ENCODE results near the gene CYTH4.

Gene CYTH4

GRCh38 chr22:37273126-37273845 is 9.0 kb upstream of the CYTH4 start:
- no peak for DNase-seq

DNA sequence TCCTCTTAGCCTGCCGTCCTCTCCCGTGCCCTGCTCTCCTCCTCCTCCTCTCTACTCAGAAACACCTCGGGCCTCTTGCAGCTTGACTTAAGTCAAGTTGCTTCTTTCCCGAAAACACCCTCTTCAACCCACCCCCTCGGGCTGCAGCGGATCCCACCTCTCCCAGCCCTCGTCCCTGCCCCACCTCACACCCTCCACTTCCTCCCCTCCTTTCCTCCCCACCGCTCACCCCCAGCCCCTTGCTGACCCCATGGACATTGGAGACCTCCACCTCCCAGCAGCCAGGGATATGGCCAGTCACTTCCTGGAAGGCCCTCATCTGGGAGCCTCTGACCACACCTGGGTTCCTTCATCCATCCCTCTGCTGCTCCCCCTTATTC is 8.5 kb upstream of the CYTH4 start:
- no peak for DNase-seq

DNA sequence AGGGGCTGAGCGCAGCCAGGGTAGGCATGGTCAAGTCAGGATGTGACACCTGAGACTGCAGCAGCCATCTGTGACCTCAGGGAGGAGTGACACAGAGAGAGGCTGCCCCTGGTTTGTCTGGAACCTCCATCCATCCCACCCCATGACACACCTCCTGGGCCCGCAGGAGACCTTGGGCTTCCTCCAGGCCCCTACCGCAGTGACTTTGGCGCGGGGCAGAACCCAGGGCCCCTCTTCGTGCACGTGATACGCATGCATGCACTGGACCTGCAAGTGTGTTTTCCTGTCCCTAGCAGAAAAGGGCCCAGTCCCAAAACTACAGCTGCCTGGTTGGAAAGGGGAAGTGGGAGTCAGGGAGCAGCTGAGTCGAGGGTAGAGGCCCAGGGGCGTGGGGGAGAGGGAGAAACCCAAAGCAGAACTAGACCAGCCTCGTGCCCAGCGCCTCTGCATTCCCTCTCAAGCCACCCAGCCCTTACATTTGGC is 7.9 kb upstream of the CYTH4 start:
- no peak for DNase-seq

DNA sequence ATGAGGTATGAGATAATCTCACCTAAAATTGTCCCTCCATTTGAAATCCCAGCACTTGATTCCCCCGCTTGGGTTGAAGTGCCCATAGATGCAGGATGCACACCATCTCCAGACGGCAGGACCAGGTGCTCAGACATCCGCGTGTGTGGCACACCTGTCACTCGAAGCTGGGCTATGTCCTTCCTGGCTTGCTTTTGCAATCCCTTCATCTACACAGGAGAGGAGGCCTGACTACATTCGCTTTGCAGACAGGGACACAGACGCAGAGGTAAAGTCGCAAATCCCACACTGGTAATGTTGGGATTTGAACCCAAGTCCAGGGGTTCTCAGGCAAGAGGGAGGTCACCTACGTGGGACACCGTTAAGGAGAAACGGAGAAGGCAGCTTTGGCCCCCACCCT is 7.2 kb upstream of the CYTH4 start:
- no peak for DNase-seq

- DNase-seq = no peak
These were observed 6.7 kb upstream of the CYTH4 start for GRCh38 chr22:37275622-37276021.

DNA sequence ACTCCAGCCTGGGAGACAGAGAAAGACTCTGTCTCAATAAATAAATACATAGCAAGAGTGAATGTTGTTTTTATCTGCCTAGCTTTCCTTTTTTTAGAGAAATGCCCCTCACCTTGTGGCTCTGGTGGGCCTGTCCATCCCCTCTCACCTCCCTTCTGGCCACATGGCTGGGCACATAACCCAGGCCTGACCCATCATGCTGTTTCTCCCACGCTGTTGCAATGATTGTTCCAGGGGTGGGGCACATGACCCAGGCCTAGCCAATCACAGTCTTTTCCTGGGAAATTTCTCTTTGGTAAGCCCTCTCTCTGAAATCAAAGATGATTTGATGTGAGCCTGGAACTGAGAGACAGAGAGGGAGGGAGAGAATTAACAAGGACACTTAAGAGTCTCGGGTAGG is 5.5 kb upstream of the CYTH4 start:
- DNase-seq = no peak

GRCh38 chr22:37277384-37277783 is 4.9 kb upstream of the CYTH4 start:
- DNase-seq = no peak

GRCh38 chr22:37278261-37278660 is 4.0 kb upstream of the CYTH4 start:
- no peak for DNase-seq

GRCh38 chr22:37279331-37280181 is 2.8 kb upstream of the CYTH4 start:
- no peak for DNase-seq

DNA sequence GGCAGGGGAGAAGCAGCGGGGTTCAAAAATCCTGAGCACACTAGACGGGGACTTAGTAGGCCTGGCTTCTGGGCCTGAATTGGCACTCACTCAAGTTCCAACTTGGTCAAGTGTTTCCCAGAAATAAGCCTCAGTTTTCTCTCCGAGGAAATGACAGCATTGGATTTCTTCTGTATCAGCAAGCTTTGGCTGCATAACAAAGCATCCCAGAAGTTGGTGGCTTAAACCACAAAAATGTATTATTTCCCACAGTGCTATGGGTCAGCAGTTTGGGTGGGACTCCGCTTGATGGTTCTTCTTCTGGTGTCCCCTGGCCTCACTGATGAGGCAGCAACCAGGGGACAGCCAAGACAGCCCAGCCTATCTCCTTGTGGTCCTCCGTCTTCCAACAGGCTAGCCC is 1.6 kb upstream of the CYTH4 start:
- DNase-seq = no peak

- DNase-seq = no peak
These were observed 1.1 kb upstream of the CYTH4 start for GRCh38 chr22:37281195-37281594.

DNA sequence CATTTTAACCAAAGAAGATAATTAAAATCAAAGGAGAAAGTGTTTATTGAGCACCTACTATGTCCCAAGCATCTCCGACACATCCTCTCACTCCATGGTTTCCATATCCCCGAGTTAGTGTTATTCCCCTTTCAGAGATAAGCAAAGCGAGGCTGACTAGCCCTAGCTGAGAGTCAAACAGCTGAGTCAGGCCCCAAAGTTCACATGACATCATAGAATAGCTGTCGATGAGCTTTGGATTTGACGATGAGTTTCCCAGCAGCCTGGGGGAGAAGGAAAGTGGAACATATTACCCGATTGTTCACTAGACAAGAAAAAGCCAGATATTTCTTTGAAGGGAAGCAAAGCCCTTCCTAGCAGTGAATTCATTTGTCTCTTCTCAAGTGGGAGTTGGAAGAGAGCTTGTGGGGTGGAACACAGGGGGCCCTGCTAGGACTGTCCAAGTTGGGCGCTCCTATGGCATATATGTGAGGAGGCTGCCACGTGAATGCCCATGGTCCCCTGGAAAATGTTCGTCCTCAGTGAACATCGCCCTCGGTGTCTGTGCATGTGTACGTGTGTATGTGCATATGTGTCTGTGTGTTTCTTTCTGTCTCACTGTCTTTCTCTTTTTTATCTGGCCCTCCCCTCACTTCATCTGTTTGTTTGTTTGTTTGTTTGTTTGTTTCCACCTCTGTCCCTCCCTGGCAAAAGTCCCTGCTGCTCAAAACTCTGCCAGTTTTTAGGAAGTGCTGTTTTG is 493 bp upstream of the CYTH4 start:
- DNase-seq = no peak

DNA sequence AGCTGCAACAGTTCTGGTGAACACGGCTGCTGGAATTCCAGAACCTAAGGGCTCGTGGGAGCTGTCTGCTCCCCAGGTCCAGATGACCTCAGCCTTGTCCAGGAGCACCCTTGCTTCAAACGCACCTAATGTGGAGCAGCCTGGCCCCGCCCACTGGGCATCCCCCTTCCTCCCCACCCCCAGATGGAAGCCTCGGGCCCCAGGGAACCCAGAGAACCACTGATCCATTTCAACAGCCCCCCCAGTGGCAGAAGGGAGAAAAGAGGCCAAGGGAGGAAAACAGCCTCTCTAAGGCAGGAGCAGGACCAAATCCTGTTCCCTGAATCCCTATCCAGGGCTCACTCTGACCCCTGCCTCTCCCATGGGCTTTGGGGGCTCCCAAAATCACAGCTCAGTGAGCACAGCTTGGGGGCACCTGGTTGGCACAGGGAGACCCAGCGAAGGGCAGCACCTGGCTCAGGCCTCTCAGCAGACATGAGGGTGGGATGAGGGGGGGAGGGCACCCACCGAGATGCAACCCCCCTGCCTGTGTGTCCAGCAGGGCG is 1.2 kb downstream of the CYTH4 start:
- no peak for DNase-seq

- DNase-seq = no peak
These were observed 2.0 kb downstream of the CYTH4 start for GRCh38 chr22:37284126-37284804.

- DNase-seq = no peak
These were observed 2.6 kb downstream of the CYTH4 start for GRCh38 chr22:37284805-37285355.

DNA sequence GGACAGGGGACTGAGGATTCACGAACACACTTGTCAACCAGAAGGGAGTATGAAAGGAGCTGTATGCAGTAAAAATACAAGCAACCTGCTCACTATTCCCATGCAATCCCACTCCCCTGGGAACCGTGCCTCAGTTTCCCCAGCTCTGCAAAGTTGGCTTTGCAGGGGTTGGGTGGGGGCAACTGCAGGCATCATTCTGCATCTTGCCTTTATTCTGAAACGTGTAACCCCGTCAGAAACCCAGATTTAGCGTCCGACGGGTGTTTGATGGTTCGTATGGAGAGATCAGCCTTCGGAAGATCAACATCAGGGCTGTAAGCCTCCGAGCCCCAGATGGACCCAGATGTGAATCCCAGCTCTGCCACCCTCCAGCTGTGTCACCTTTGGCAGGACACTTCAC is 3.6 kb downstream of the CYTH4 start:
- DNase-seq = no peak

DNA sequence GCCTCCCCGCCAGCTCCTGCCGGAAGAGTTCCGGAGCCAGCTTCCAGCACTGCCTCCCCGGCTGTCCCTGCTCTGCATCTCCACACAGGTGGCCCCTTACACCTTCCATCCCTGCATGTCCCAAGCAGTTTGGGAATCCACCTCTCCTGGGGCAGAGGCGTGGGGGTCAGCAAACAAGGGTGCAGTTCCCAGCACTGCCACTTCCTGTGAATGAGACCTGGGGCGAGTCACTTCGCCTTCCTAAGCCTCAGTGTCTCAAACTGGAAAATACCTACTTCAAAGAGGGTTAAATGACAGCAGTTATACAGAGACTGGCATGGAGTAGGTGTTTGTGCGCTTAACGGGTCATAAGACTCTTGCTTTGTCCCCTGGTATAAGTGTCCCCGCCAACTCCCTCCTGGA is 5.2 kb downstream of the CYTH4 start:
- DNase-seq = no peak

DNA sequence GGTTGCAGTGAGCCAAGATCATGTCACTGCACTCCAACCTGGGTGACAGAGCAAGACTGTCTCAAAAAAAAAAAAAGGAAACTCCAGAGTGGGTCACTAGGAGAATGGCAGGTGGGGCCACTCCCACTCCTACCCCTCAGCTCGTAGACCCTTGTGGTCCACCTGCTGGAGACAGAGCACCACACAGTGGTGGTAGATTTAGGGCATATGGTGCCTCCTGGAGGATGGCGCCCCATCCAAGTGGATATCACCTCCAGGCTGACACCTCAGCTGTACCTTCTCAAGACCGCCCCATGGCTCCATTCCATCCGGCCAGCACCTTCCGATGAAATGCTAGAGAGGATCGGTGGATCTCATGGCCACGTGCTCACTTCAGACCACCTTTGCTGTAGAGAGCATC is 6.2 kb downstream of the CYTH4 start:
- DNase-seq = no peak

GRCh38 chr22:37289156-37289735 is 6.9 kb downstream of the CYTH4 start:
- DNase-seq = no peak

DNA sequence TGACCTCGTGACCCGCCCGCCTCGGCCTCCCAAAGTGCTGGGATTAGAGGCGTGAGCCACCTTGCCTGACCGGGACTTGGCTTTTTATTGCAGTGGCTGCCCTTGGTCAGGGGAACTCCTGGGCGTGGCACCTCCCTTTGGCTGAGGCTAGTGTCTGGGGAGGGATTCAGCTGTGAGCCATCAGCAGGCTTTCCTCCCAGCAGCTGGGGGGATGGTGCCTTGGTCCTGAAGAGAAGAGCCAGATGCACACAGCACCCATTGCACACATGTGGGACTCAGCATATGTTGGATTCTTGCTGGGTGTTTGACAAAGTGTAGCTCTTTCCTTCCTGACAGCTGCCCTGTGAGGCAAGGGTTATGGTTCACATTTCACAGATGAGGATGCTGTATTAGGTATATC is 8.4 kb downstream of the CYTH4 start:
- no peak for DNase-seq

- DNase-seq = no peak
These were observed 9.4 kb downstream of the CYTH4 start for GRCh38 chr22:37291559-37292298.

Data from NCI-H2107 (cell line).